Measurements from ENCODE around the gene PM20D2. TPM values are rescaled to one million over a fixed set of nuclear protein-coding genes. Genes with fewer than 3 reads are reported as not detected.

PM20D2 gene
- total RNA-seq, 1 donor from 2014 or later = 1.2 TPM

- DNase-seq (ENCODE audit: low read depth in 2 of 2) = no peak
These were observed 53.7 kb downstream of the PM20D2 start for GRCh38 chr6:89199579-89199978.

- DNase-seq (ENCODE audit: low read depth in 2 of 2) = no peak
These were observed 54.9 kb downstream of the PM20D2 start for GRCh38 chr6:89200706-89201215.

GRCh38 chr6:89204096-89204495, 58.2 kb downstream of the PM20D2 start:
- no peak for DNase-seq (ENCODE audit: low read depth in 2 of 2)

- no peak for DNase-seq (ENCODE audit: low read depth in 2 of 2)
These were observed 60.0 kb downstream of the PM20D2 start for GRCh38 chr6:89205819-89206218.

- no peak for DNase-seq (ENCODE audit: low read depth in 2 of 2)
These were observed 62.7 kb downstream of the PM20D2 start for GRCh38 chr6:89208551-89208950.

- no peak for DNase-seq (ENCODE audit: low read depth in 2 of 2)
These were observed 63.6 kb downstream of the PM20D2 start for GRCh38 chr6:89209457-89209856.

- DNase-seq (ENCODE audit: low read depth in 2 of 2) = no peak
These were observed 66.6 kb downstream of the PM20D2 start for GRCh38 chr6:89212472-89212871.

GRCh38 chr6:89214197-89214596, 68.3 kb downstream of the PM20D2 start:
- DNase-seq (ENCODE audit: low read depth in 2 of 2) = no peak

Other genes starting within 250 kb of the PM20D2 start
- 7.0 and 9.7 TPM in 2 replicates for gene RNGTT, start 182.4 kb upstream of the PM20D2 start, total RNA-seq
- gene PNRC1, start 65.3 kb upstream of the PM20D2 start, total RNA-seq = 41.6 and 42.9 TPM in 2 replicates
- under 0.01 TPM in 1 of 2 replicates, not detected in the other for gene SRSF12, start 28.0 kb upstream of the PM20D2 start, total RNA-seq
- not detected in 2 replicates for gene GABRR1, start 71.3 kb downstream of the PM20D2 start, total RNA-seq
- 0.22 and 0.40 TPM in 2 replicates for gene GABRR2, start 169.2 kb downstream of the PM20D2 start, total RNA-seq
- gene UBE2J1, start 206.7 kb downstream of the PM20D2 start, total RNA-seq = 45.2 and 55.8 TPM in 2 replicates

Measured in lung microvascular endothelial cell (primary cell).